ENCODE data around the gene ANKRD53. TPM values are rescaled to one million over a fixed set of nuclear protein-coding genes. Genes with fewer than 3 reads are reported as not detected.

ANKRD53 gene
- total RNA-seq, 4 donors from 2014 or later = 1.8 to 3.7 TPM; not detected in 2

GRCh38 chr2:70934981-70935380 is 43.4 kb upstream of the ANKRD53 start:
- intact Hi-C loops (cut with DNase I; ENCODE audit: low total_unique reads) = no loop called here
- no peak for DNase-seq
- TF ChIP-seq CTCF (IDR thresholded peaks at IDR 0.05) (no peak), POLR2A (IDR thresholded peaks at IDR 0.05) (no peak)

GRCh38 chr2:70935468-70936164 is 42.8 kb upstream of the ANKRD53 start, which contains the start of gene ATP6V1B1:
Gene ATP6V1B1 (plus strand): TSS chr2:70935900. CDS start chr2:70935955, 55 bp downstream.
- no peak for TF ChIP-seq POLR2A (IDR thresholded peaks at IDR 0.05)
- no peak for TF ChIP-seq CTCF (IDR thresholded peaks at IDR 0.05)
- no peak for DNase-seq
- H3K36me3 ChIP-seq = no peaks in the 10 kb centered on the region
- intact Hi-C loops (cut with DNase I; ENCODE audit: low total_unique reads) = no loop called here
- no peaks in the 10 kb centered on the region for H3K9me3 ChIP-seq
- H3K4me1 ChIP-seq = no peaks in the 10 kb centered on the region
- H3K4me3 ChIP-seq = no peak within 1 kb of the TSS
- no peak within 1 kb of the TSS for H3K27ac ChIP-seq
- H3K27me3 ChIP-seq = no peaks in the 10 kb centered on the region

More at GRCh38 chr2:70934981-70935380, 43.4 kb upstream of the ANKRD53 start:
- H3K9me3 ChIP-seq = no peaks in the 10 kb centered on the region
- no peaks in the 10 kb centered on the region for H3K4me1 ChIP-seq
- H3K36me3 ChIP-seq = no peaks in the 10 kb centered on the region
- H3K4me3 ChIP-seq = no peak overlapping the region
- H3K27ac ChIP-seq = no peak overlapping the region
- H3K27me3 ChIP-seq = no peaks in the 10 kb centered on the region

GRCh38 chr2:70936165-70936978 is 42.1 kb upstream of the ANKRD53 start:
- H3K27ac ChIP-seq = no peak overlapping the region
- TF ChIP-seq POLR2A (IDR thresholded peaks at IDR 0.05) = no peak
- no peak for TF ChIP-seq CTCF (IDR thresholded peaks at IDR 0.05)
- H3K36me3 ChIP-seq = no peaks in the 10 kb centered on the region
- H3K27me3 ChIP-seq = no peaks in the 10 kb centered on the region
- no peak for DNase-seq
- H3K4me3 ChIP-seq = no peak overlapping the region
- intact Hi-C loops (cut with DNase I; ENCODE audit: low total_unique reads) = no loop called here
- H3K4me1 ChIP-seq = no peaks in the 10 kb centered on the region
- H3K9me3 ChIP-seq = no peaks in the 10 kb centered on the region

- H3K27ac ChIP-seq = no peak overlapping the region
These were observed 41.2 kb upstream of the ANKRD53 start for GRCh38 chr2:70936979-70937811.

More at GRCh38 chr2:70936979-70937811, 41.2 kb upstream of the ANKRD53 start:
- H3K36me3 ChIP-seq = no peaks in the 10 kb centered on the region
- intact Hi-C loops (cut with DNase I; ENCODE audit: low total_unique reads) = no loop called here
- DNase-seq = no peak
- no peaks in the 10 kb centered on the region for H3K27me3 ChIP-seq
- no peak for TF ChIP-seq CTCF (IDR thresholded peaks at IDR 0.05)
- no peak for TF ChIP-seq POLR2A (IDR thresholded peaks at IDR 0.05)
- no peak overlapping the region for H3K4me3 ChIP-seq
- H3K9me3 ChIP-seq = no peaks in the 10 kb centered on the region
- H3K4me1 ChIP-seq = no peaks in the 10 kb centered on the region

Measured in uterus (tissue), 4 donors.